ENCODE measurements around the gene XDH.

GRCh38 chr2:31404827-31405226 is 9.7 kb downstream of the XDH start:
- TF ChIP-seq CTCF (IDR thresholded peaks at IDR 0.05): no peak
- TF ChIP-seq POLR2A (IDR thresholded peaks at IDR 0.05): no peak
- TF ChIP-seq POLR2AphosphoS5 (IDR thresholded peaks at IDR 0.05): no peak
